Measurements from ENCODE around the gene TRIP6. TPM values are rescaled to one million over a fixed set of nuclear protein-coding genes. Genes with fewer than 3 reads are reported as not detected.

TRIP6 gene
- total RNA-seq: 56.5 TPM
- long read RNA-seq, transcript TRIP6-201 (9 exons, 1,942 nt): major isoform, 53 of 86 reads
- long read RNA-seq, partial matches to known transcripts: 24 of 86 reads
- long read RNA-seq, other reads (novel, unspliced or antisense): 9 of 86 reads

- Histone ChIP-seq H3K36me3 (peaks cover 29% of the 10 kb centered on the region), H3K9me3 (no peaks in the 10 kb centered on the region), H3K4me1 (peaks cover 46% of the 10 kb centered on the region), H3K4me3 (peak within 1 kb of the TSS; percentile 86), H3K27me3 (ENCODE audit: low read depth) (no peaks in the 10 kb centered on the region), H3K27ac (peak within 1 kb of the TSS; percentile 96)
- intact Hi-C loops (cut with DNase I): no loop called here
- no peak for TF ChIP-seq CTCF (IDR thresholded peaks at IDR 0.05)
- DNase-seq: peak; percentile 88
- peak; percentile 83 to 88 for ATAC-seq
These were observed at the start of gene TRIP6 for GRCh38 chr7:100867040-100867775. Gene TRIP6 (plus strand): TSS chr7:100867387. CDS start chr7:100867498, 111 bp downstream.

- peaks cover 7% of the 10 kb centered on the region for H3K4me1 ChIP-seq
- H3K27ac ChIP-seq: no peak overlapping the region
- no peaks in the 10 kb centered on the region for H3K27me3 ChIP-seq (ENCODE audit: low read depth)
- intact Hi-C loops (cut with DNase I): no loop called here
- H3K4me3 ChIP-seq: no peak overlapping the region
- DNase-seq: no peak
- H3K36me3 ChIP-seq: peaks cover 96% of the 10 kb centered on the region
- no peaks in the 10 kb centered on the region for H3K9me3 ChIP-seq
- TF ChIP-seq CTCF (IDR thresholded peaks at IDR 0.05): no peak
- ATAC-seq: peak in 1 of 2 donors; percentile 5
These were observed 48.8 kb upstream of the TRIP6 start for GRCh38 chr7:100818366-100818765.

GRCh38 chr7:100818825-100819224 is 48.4 kb upstream of the TRIP6 start:
- intact Hi-C loops (cut with DNase I): no loop called here

GRCh38 chr7:100819586-100819985 is 47.6 kb upstream of the TRIP6 start:
- no peak overlapping the region for H3K27ac ChIP-seq
- TF ChIP-seq CTCF (IDR thresholded peaks at IDR 0.05): no peak
- no peaks in the 10 kb centered on the region for H3K27me3 ChIP-seq (ENCODE audit: low read depth)
- H3K4me3 ChIP-seq: no peak overlapping the region
- intact Hi-C loops (cut with DNase I): no loop called here
- peaks cover 96% of the 10 kb centered on the region for H3K36me3 ChIP-seq
- no peaks in the 10 kb centered on the region for H3K9me3 ChIP-seq
- no peaks in the 10 kb centered on the region for H3K4me1 ChIP-seq
- no peak for DNase-seq
- no peak for ATAC-seq

More at GRCh38 chr7:100818825-100819224, 48.4 kb upstream of the TRIP6 start:
- ATAC-seq: no peak
- Histone ChIP-seq H3K4me3 (no peak overlapping the region), H3K4me1 (peaks cover 2% of the 10 kb centered on the region), H3K27me3 (ENCODE audit: low read depth) (no peaks in the 10 kb centered on the region), H3K9me3 (no peaks in the 10 kb centered on the region), H3K27ac (no peak overlapping the region), H3K36me3 (peaks cover 96% of the 10 kb centered on the region)
- DNase-seq: no peak
- TF ChIP-seq CTCF (IDR thresholded peaks at IDR 0.05): no peak

- TF ChIP-seq CTCF (IDR thresholded peaks at IDR 0.05): no peak
- H3K9me3 ChIP-seq: no peaks in the 10 kb centered on the region
- H3K27ac ChIP-seq: no peak overlapping the region
- ATAC-seq (no peak), DNase-seq (no peak)
- H3K4me3 ChIP-seq: no peak overlapping the region
- peaks cover 10% of the 10 kb centered on the region for H3K4me1 ChIP-seq
- intact Hi-C loops (cut with DNase I): no loop called here
- H3K27me3 ChIP-seq (ENCODE audit: low read depth): peaks cover 2% of the 10 kb centered on the region
- peaks cover 68% of the 10 kb centered on the region for H3K36me3 ChIP-seq
These were observed 44.7 kb upstream of the TRIP6 start for GRCh38 chr7:100822236-100823139.

Measured in lower lobe of right lung (tissue), 2 donors.